Measurements from ENCODE around the gene WARS2.
"Not testable (repeated sequence)": the region's sequence is repeated elsewhere in the genome, so short reads cannot be mapped to it uniquely, and the experiment has no call there.

WARS2 gene

GRCh38 chr1:119140177-119141019 is at the start of gene WARS2:
WARS2 (minus strand) TSS chr1:119140653; CDS start chr1:119140644, 9 bp downstream.
- peak; percentile 95 for DNase-seq

DNA sequence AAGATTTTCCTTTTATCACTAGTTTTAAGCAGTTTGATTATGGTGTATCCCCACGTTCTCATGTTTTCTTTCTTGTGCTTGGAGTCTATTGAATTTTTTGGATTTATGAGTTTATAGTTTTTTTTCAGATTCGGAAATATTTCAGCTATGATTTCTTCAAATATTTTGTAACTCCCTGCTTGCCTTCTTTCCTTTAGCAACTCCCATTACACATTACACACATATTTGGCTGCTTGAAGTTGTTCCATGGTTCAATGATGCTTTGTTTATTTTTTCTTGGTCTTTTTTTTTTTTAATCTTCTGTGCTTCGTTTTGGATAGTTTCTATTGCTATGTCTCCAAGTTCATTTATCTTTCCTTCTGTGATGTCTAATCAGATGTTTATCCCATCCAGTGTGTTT is 48.5 kb upstream of the WARS2 start:
- no peak for DNase-seq

GRCh38 chr1:119187416-119187815 is 47.0 kb upstream of the WARS2 start:
- no peak for DNase-seq

DNA sequence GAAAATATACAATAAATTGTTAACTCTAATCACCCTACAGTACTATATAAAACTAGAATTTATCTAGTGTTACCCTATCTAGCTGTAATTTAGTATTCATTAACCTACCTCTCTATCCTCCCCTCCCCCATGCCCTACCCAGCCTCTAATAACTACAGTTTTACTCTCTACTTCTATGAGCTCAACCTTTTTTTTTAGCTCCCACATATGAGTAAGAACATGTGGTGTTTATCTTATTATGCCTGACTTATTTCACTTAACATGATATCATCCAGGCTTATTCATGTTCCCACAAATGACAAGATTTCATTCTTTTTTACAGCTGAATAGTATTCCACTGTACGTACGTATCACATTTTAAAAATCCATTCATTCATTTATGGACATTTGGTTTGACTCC is 46.0 kb upstream of the WARS2 start:
- DNase-seq: no peak

GRCh38 chr1:119184972-119185371 is 44.5 kb upstream of the WARS2 start:
- DNase-seq: no peak

GRCh38 chr1:119181218-119181617 is 40.8 kb upstream of the WARS2 start:
- DNase-seq: no peak

GRCh38 chr1:119179051-119179450 is 38.6 kb upstream of the WARS2 start:
- DNase-seq: no peak

DNA sequence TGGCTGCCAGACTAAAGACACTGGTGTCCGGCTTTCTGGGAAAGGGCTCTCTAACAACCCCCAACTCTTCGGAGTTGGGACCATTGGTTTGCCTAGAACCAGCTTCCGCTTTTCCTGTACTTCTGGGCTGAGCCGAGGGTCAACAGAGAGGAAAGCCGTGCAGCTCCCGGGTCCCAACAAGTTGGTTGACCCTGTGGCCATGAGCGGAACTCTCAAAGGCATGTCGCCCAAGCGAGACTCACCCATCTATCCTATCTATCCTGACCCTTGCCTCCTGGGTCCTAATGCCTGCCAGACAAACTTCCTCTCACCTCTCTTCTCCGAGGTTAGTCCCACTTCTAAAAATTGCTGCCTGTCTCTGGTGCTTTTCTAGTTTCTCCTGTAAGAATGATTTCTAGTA is 32.5 kb upstream of the WARS2 start:
- DNase-seq: not testable (repeated sequence)

DNA sequence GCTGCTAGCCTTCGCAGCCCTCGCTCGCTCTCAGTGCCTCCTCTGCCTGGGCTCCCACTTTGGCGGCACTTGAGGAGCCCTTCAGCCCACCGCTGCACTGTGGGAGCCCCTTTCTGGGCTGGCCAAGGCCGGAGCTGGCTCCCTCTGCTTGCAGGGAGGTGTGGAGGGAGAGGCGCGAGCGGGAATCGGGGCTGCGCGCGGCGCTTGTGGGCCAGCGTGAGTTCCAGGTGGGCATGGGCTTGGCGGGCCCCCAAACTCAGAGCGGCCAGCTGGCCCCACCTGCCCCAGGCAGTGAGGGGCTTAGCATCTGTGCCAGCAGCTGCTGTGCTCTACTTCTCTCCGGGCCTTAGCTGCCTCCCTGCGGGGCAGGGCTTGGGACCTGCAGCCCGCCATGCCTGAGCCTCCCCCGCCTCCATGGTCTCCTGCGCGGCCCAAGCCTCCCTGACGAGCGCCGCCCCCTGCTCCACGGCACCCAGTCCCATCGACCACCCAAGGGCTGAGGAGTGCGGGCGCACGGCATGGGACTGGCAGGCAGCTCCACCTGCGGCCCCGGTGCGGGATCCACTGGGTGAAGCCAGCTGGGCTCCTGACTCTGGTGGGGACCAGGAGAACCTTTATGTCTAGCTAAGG is 31.0 kb upstream of the WARS2 start:
- DNase-seq: not testable (repeated sequence)

DNA sequence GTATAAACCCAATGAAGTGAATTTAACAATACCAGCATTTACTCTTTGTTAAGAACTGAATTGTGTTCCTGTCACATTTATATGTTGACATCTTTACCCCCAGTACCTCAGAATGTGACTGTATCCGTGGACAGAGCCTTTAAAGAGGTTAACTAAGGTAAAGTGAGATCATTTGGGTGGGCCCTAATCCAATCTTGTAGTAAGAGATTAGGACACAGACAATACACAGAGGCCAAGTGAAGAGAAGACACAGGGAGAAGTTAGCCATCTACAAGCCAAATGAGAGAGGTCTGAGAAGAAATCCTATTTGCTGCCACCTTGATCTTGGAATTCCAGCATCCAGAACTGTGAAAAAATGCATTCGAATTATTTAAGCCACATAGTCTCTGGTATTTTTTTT is 22.9 kb upstream of the WARS2 start:
- DNase-seq: no peak

DNA sequence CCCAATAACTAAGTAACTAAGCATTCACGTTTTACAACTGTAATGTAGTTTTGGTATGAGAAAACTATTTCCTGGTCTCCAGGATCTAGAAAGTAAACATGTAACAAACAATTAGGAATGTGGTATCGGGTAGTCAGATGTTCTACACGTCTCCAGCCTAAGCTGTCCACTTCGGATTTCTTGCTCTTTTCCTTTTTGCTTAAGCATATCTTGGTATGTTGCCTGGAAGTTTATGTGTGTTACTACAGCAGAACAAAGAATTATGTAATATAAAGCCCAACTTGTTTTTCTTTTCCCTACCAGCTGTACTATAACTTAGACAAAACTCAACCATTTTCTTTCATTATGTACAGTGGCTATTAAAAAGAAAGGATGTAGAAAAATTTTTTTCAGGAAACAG is 20.4 kb upstream of the WARS2 start:
- no peak for DNase-seq

- DNase-seq: no peak
Observed at GRCh38 chr1:119160409-119160808, 20.0 kb upstream of the WARS2 start.

GRCh38 chr1:119159966-119160365 is 19.5 kb upstream of the WARS2 start:
- no peak for DNase-seq

- no peak for DNase-seq
Observed at GRCh38 chr1:119159111-119159510, 18.7 kb upstream of the WARS2 start.

GRCh38 chr1:119156761-119157160 is 16.3 kb upstream of the WARS2 start:
- DNase-seq: not testable (repeated sequence)

- DNase-seq: not testable (repeated sequence)
Observed at GRCh38 chr1:119155069-119155468, 14.6 kb upstream of the WARS2 start.

- DNase-seq: no peak
Observed at GRCh38 chr1:119150150-119150549, 9.7 kb upstream of the WARS2 start.

- DNase-seq: no peak
Observed at GRCh38 chr1:119147661-119148090, 7.2 kb upstream of the WARS2 start.

- DNase-seq: no peak
Observed at GRCh38 chr1:119146466-119146865, 6.0 kb upstream of the WARS2 start.

GRCh38 chr1:119144813-119145212 is 4.4 kb upstream of the WARS2 start:
- DNase-seq: no peak

DNA sequence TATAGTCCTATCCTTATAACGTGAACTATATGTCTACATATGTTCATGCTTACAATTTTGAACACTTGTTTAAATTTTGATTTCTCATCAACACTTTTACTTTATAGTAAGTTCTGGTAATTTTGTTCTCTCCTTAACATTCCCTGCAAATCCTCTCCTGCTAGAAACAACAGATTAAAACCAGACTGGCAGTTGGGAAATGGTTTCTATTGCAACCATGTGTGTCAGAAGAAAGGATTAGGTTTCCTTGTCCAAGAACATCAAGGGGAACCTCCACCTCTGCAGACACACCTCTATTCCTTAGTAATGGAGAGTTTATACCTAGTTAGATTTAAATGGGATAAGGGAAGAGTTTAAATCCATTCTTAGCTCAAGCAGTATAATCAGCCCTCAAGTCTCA is 3.3 kb upstream of the WARS2 start:
- DNase-seq: no peak

DNA sequence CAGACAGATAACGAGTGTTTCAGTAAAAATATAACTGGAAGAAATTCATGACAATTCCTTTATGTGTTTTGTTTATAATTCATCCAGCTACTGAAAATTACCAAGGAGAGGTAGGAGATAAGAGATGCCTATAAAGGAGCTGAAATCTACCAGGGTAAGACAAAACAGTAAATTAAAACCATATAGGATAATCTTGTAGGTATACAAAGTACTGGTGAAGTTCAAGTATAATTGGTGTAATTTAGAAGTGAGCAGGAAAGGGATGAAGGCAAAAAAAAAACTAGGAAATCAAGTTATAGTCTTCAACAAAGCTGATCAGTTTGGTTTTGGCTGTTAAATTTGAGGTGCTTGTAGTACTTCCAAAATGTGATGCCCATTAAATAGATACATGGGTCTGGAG is 1.2 kb upstream of the WARS2 start:
- no peak for DNase-seq

- peak; percentile 27 for DNase-seq
Observed at GRCh38 chr1:119141020-119141424, 569 bp upstream of the WARS2 start.

GRCh38 chr1:119139857-119140176 is 636 bp downstream of the WARS2 start:
- peak; percentile 34 for DNase-seq

DNA sequence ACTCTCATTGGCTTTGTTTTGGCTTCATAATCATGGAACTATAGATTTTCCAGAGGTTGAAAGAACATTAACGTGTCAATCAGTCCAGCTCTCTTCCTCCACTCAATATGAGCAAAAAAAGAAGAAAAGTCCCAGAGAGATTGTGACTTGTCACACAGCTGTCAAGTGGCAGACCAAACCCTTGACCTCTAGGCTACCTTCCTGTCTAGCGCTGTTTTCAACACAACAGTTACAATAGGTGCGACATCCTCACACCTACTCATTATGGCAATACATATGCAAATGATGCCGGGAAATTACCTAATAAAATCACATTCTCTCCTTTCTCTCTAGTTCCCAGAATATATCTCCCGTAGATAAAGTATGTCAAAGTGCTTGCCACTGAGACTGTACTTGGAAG is 1.1 kb downstream of the WARS2 start:
- DNase-seq: no peak

Measured in NCI-H1694 (cell line).